ENCODE data around the gene KLHL21.

DNA sequence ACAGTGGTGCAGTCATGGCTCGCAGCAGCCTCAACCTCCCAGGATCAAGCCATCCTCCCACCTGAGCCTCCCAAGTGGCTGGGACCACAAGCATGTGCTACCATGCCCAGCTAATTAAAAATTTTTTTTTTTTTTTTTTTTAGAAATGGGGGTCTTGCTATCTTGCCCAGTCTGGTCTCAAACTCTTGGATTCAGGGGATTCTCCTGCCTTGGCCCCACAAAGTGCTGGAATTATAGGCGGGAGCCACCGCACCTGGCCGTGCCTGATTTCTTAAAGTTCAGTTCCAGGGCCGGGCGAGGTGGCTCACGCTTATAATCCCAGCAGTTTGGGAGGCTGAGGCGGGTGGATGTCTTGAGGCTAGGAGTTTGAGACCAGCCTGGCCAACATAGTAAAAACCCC lies 28.4 kb upstream of the KLHL21 start:
- TF ChIP-seq, protein P1, sequence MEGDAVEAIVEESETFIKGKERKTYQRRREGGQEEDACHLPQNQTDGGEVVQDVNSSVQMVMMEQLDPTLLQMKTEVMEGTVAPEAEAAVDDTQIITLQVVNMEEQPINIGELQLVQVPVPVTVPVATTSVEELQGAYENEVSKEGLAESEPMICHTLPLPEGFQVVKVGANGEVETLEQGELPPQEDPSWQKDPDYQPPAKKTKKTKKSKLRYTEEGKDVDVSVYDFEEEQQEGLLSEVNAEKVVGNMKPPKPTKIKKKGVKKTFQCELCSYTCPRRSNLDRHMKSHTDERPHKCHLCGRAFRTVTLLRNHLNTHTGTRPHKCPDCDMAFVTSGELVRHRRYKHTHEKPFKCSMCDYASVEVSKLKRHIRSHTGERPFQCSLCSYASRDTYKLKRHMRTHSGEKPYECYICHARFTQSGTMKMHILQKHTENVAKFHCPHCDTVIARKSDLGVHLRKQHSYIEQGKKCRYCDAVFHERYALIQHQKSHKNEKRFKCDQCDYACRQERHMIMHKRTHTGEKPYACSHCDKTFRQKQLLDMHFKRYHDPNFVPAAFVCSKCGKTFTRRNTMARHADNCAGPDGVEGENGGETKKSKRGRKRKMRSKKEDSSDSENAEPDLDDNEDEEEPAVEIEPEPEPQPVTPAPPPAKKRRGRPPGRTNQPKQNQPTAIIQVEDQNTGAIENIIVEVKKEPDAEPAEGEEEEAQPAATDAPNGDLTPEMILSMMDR (IDR thresholded peaks at IDR 0.05), result no peak
- TF ChIP-seq GABPB1 (CRISPR knock-in tag; IDR thresholded peaks at IDR 0.05) (no peak), FOXK1 (CRISPR knock-in tag; IDR thresholded peaks at IDR 0.05) (no peak), MXD4 (CRISPR knock-in tag; IDR thresholded peaks at IDR 0.05; ENCODE audit: borderline replicate concordance) (no peak)
- TF ChIP-seq, protein P2, sequence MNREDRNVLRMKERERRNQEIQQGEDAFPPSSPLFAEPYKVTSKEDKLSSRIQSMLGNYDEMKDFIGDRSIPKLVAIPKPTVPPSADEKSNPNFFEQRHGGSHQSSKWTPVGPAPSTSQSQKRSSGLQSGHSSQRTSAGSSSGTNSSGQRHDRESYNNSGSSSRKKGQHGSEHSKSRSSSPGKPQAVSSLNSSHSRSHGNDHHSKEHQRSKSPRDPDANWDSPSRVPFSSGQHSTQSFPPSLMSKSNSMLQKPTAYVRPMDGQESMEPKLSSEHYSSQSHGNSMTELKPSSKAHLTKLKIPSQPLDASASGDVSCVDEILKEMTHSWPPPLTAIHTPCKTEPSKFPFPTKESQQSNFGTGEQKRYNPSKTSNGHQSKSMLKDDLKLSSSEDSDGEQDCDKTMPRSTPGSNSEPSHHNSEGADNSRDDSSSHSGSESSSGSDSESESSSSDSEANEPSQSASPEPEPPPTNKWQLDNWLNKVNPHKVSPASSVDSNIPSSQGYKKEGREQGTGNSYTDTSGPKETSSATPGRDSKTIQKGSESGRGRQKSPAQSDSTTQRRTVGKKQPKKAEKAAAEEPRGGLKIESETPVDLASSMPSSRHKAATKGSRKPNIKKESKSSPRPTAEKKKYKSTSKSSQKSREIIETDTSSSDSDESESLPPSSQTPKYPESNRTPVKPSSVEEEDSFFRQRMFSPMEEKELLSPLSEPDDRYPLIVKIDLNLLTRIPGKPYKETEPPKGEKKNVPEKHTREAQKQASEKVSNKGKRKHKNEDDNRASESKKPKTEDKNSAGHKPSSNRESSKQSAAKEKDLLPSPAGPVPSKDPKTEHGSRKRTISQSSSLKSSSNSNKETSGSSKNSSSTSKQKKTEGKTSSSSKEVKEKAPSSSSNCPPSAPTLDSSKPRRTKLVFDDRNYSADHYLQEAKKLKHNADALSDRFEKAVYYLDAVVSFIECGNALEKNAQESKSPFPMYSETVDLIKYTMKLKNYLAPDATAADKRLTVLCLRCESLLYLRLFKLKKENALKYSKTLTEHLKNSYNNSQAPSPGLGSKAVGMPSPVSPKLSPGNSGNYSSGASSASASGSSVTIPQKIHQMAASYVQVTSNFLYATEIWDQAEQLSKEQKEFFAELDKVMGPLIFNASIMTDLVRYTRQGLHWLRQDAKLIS (CRISPR knock-in tag; IDR thresholded peaks at IDR 0.05; ENCODE audit: borderline replicate concordance), result no peak
- TF ChIP-seq, protein P3, sequence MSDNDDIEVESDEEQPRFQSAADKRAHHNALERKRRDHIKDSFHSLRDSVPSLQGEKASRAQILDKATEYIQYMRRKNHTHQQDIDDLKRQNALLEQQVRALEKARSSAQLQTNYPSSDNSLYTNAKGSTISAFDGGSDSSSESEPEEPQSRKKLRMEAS (CRISPR knock-in tag; IDR thresholded peaks at IDR 0.05), result no peak
- TF ChIP-seq, protein P4, sequence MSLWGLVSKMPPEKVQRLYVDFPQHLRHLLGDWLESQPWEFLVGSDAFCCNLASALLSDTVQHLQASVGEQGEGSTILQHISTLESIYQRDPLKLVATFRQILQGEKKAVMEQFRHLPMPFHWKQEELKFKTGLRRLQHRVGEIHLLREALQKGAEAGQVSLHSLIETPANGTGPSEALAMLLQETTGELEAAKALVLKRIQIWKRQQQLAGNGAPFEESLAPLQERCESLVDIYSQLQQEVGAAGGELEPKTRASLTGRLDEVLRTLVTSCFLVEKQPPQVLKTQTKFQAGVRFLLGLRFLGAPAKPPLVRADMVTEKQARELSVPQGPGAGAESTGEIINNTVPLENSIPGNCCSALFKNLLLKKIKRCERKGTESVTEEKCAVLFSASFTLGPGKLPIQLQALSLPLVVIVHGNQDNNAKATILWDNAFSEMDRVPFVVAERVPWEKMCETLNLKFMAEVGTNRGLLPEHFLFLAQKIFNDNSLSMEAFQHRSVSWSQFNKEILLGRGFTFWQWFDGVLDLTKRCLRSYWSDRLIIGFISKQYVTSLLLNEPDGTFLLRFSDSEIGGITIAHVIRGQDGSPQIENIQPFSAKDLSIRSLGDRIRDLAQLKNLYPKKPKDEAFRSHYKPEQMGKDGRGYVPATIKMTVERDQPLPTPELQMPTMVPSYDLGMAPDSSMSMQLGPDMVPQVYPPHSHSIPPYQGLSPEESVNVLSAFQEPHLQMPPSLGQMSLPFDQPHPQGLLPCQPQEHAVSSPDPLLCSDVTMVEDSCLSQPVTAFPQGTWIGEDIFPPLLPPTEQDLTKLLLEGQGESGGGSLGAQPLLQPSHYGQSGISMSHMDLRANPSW (CRISPR knock-in tag; conservative IDR thresholded peaks at IDR 0.05; ENCODE audit: low read depth), result no peak

Measured in WTC11 (cell line).